Body of pancreas (tissue), 4 donors: ENCODE data around the gene ERMAP. TPM values are rescaled to one million over a fixed set of nuclear protein-coding genes. Genes with fewer than 3 reads are reported as not detected.

ENCODE experiments used
- ATAC-seq: fragments of 150-250 bp; one replicate; pipeline ENCODE4 v1.9.1; 2016
- DNase-seq, 4 donors: peaks; one replicate each; pipeline ENCODE4 v3.0.0-alpha.2; 2019
- H3K27ac ChIP-seq, 4 donors: fragments of 200-600 bp; sonication (generic); 1 replicate in 3 of 4; 2 replicates in 1 of 4; pipeline versions ENCODE4 v1.5.1 to v1.6.1; 2016 to 2019; ENCODE audit warnings: mild to moderate bottlenecking in 1 of 4, mixed read lengths in 1 of 4, moderate library complexity in 1 of 4
- H3K27me3 ChIP-seq, 2 donors: fragments of 200-600 bp; sonication (generic); one replicate each; pipeline ENCODE4 v1.6.0; 2016; ENCODE audit warnings: mild to moderate bottlenecking in 1 of 2
- H3K36me3 ChIP-seq, 2 donors: fragments of 200-600 bp; sonication (generic); replicated peaks in 1 of 2; 2 replicates each; pipeline ENCODE4 v1.5.1; 2016; ENCODE audit warnings: low read depth in 2 of 2; ENCODE audit not compliant: insufficient read depth in 1 of 2
- H3K4me1 ChIP-seq: fragments of 200-600 bp; sonication (generic); one replicate; pipeline ENCODE4 v1.6.0; 2016
- H3K4me3 ChIP-seq, 2 donors: fragments of 200-600 bp; sonication (generic); 1 replicate in 1 of 2; 2 replicates in 1 of 2; pipeline ENCODE4 v1.5.1; 2016 to 2019
- H3K9me3 ChIP-seq, 3 donors: fragments of 200-600 bp; sonication (generic); 1 replicate in 2 of 3; 2 replicates in 1 of 3; pipeline ENCODE4 v1.5.1; 2016
- CTCF ChIP-seq, 7 experiments: fragments of 450-650 bp in 4 of 7; fragments of 200-600 bp in 3 of 7; sonication (generic) in 3 of 7; IDR thresholded peaks; one replicate each; pipeline ENCODE4 v1.5.1; 2016 to 2019; ENCODE audit warnings: antibody characterized with exemption in 7 of 7
- POLR2A ChIP-seq, 3 donors: fragments of 450-650 bp; IDR thresholded peaks; one replicate each; pipeline ENCODE4 v1.6.1; 2016; ENCODE audit warnings: antibody characterized with exemption in 3 of 3, mild to moderate bottlenecking in 2 of 3
- WGBS, 2 donors: methylation state at CpG; one replicate each; pipeline ENCODE4 v1.1.5; 2017; 5-methylcytosine and 5-hydroxymethylcytosine counted together
- intact Hi-C: fragments of 100-400 bp; cut with DNase I; formaldehyde crosslinking; loops from one replicate; pipeline ENCODE4 v1.15.1; 2023
- total RNA-seq, 2 donors: library from RNA; depleted of rRNA; stranded (reverse); fragments of >200 nt; gene quantifications; one replicate each; pipeline ENCODE4 v1.1.0, GENCODE V29; 2016

The ERMAP gene
- total RNA-seq, 2 donors from 2014 or later: 8.8 to 11.9 TPM

- Histone ChIP-seq H3K27ac (peak overlapping the region; percentile 88 to 100 (median 98)), H3K9me3 (no peaks in the 10 kb centered on the region), H3K27me3 (no peaks in the 10 kb centered on the region), H3K36me3 (no peaks in the 10 kb centered on the region), H3K4me3 (peak overlapping the region in 1 of 2 donors; percentile 62), H3K4me1 (peaks cover 19% of the 10 kb centered on the region)
- no peak for ATAC-seq
- 0 to 1% methylated on average over 6 to 13 of the region's 13 CpGs for WGBS, 2 donors
- DNase-seq: no peak
- intact Hi-C loops: no loop called here
- TF ChIP-seq CTCF (IDR thresholded peaks at IDR 0.05) (no peak), POLR2A (IDR thresholded peaks at IDR 0.05) (no peak)
Observed at GRCh38 chr1:42817440-42817767, 482 bp downstream of the ERMAP start.

GRCh38 chr1:42817976-42818375 lies 1.1 kb downstream of the ERMAP start:
- Histone ChIP-seq H3K9me3 (no peaks in the 10 kb centered on the region), H3K4me1 (peaks cover 19% of the 10 kb centered on the region), H3K36me3 (no peaks in the 10 kb centered on the region), H3K4me3 (no peak overlapping the region), H3K27ac (no peak overlapping the region), H3K27me3 (no peaks in the 10 kb centered on the region)
- no peak for DNase-seq
- ATAC-seq: no peak
- TF ChIP-seq POLR2A (IDR thresholded peaks at IDR 0.05) (no peak), CTCF (IDR thresholded peaks at IDR 0.05) (no peak)
- WGBS, 2 donors: 36 to 45% methylated on average over 3 of the region's 3 CpGs
- intact Hi-C loops: no loop called here

GRCh38 chr1:42820813-42821212 lies 3.9 kb downstream of the ERMAP start:
- TF ChIP-seq POLR2A (IDR thresholded peaks at IDR 0.05) (no peak), CTCF (IDR thresholded peaks at IDR 0.05) (no peak)
- Histone ChIP-seq H3K27me3 (no peaks in the 10 kb centered on the region), H3K36me3 (no peaks in the 10 kb centered on the region), H3K4me3 (no peak overlapping the region), H3K27ac (no peak overlapping the region), H3K4me1 (peaks cover 17% of the 10 kb centered on the region), H3K9me3 (no peaks in the 10 kb centered on the region)
- WGBS, 2 donors: 69 to 74% methylated on average over 1 of the region's 1 CpG
- no peak for DNase-seq
- ATAC-seq: no peak
- intact Hi-C loops: no loop called here

GRCh38 chr1:42821690-42822089 lies 4.8 kb downstream of the ERMAP start:
- H3K4me1 ChIP-seq: peaks cover 9% of the 10 kb centered on the region
- intact Hi-C loops: no loop called here
- H3K36me3 ChIP-seq: no peaks in the 10 kb centered on the region
- DNase-seq: no peak
- no peaks in the 10 kb centered on the region for H3K9me3 ChIP-seq
- no peak overlapping the region for H3K27ac ChIP-seq
- ATAC-seq: no peak
- no peak overlapping the region for H3K4me3 ChIP-seq
- TF ChIP-seq CTCF (IDR thresholded peaks at IDR 0.05) (no peak), POLR2A (IDR thresholded peaks at IDR 0.05) (no peak)
- WGBS, 2 donors: 94% methylated on average over 2 of the region's 2 CpGs
- no peaks in the 10 kb centered on the region for H3K27me3 ChIP-seq

GRCh38 chr1:42822800-42823392 lies 6.0 kb downstream of the ERMAP start:
- DNase-seq: no peak
- Histone ChIP-seq H3K4me1 (peaks cover 3% of the 10 kb centered on the region), H3K27ac (no peak overlapping the region), H3K4me3 (no peak overlapping the region), H3K27me3 (no peaks in the 10 kb centered on the region), H3K9me3 (no peaks in the 10 kb centered on the region), H3K36me3 (no peaks in the 10 kb centered on the region)
- TF ChIP-seq CTCF (IDR thresholded peaks at IDR 0.05) (no peak), POLR2A (IDR thresholded peaks at IDR 0.05) (no peak)
- intact Hi-C loops: no loop called here
- ATAC-seq: no peak
- WGBS, 2 donors: 43 to 45% methylated on average over 2 of the region's 2 CpGs
